Hepatocyte (in vitro differentiated cells): ENCODE data around the gene FBXO27. TPM values are rescaled to one million over a fixed set of nuclear protein-coding genes. Genes with fewer than 3 reads are reported as not detected.

Experiments used
- DNase-seq: peaks from one replicate; pipeline ENCODE4 v3.0.0-alpha.2; 2016; ENCODE audit warnings: low spot score
- H2AFZ ChIP-seq: fragments of 200-600 bp; sonication (generic); 2 replicates; pipeline ENCODE4 v1.6.0; 2016; ENCODE audit warnings: antibody characterized with exemption, mild to moderate bottlenecking
- H3K27ac ChIP-seq: fragments of 200-600 bp; sonication (generic); 2 replicates; pipeline ENCODE4 v1.5.1; 2016; ENCODE audit warnings: mild to moderate bottlenecking
- H3K27me3 ChIP-seq: fragments of 200-600 bp; sonication (generic); 2 replicates; pipeline ENCODE4 v1.6.1; 2016
- H3K36me3 ChIP-seq: fragments of 200-600 bp; sonication (generic); replicated peaks from 2 replicates; pipeline ENCODE4 v1.5.1; 2016; ENCODE audit warnings: low read depth; ENCODE audit not compliant: insufficient read depth
- H3K4me1 ChIP-seq: fragments of 200-600 bp; sonication (generic); 2 replicates; pipeline ENCODE4 v1.5.1; 2016; ENCODE audit warnings: mild to moderate bottlenecking, moderate library complexity; ENCODE audit not compliant: insufficient read depth
- H3K4me2 ChIP-seq: fragments of 200-600 bp; sonication (generic); 2 replicates; pipeline ENCODE4 v1.6.0; 2016
- H3K4me3 ChIP-seq: fragments of 200-600 bp; sonication (generic); 2 replicates; pipeline ENCODE4 v1.5.1; 2016; ENCODE audit warnings: mild to moderate bottlenecking
- H3K79me2 ChIP-seq: fragments of 200-600 bp; sonication (generic); 2 replicates; pipeline ENCODE4 v1.6.0; 2017; ENCODE audit warnings: mild to moderate bottlenecking
- H3K9me2 ChIP-seq: fragments of 200-600 bp; sonication (generic); replicated peaks from 2 replicates; pipeline ENCODE4 v1.6.0; 2017; ENCODE audit warnings: mild to moderate bottlenecking; ENCODE audit not compliant: insufficient read depth
- H3K9me3 ChIP-seq: fragments of 200-600 bp; sonication (generic); 2 replicates; pipeline ENCODE4 v1.5.1; 2016; ENCODE audit warnings: low read depth, mild to moderate bottlenecking
- H4K20me1 ChIP-seq: fragments of 200-600 bp; sonication (generic); 2 replicates; pipeline ENCODE4 v1.6.0; 2016; ENCODE audit warnings: mild to moderate bottlenecking; ENCODE audit not compliant: insufficient read depth, poor library complexity, severe bottlenecking
- CTCF ChIP-seq: fragments of 200-600 bp; sonication (generic); IDR thresholded peaks from 2 replicates; pipeline ENCODE4 v1.5.1; 2016; ENCODE audit warnings: antibody characterized with exemption, mild to moderate bottlenecking; ENCODE audit not compliant: poor library complexity
- EZH2 ChIP-seq: fragments of 200-600 bp; sonication (generic); IDR thresholded peaks from 2 replicates; pipeline ENCODE4 v1.6.1; 2016; ENCODE audit warnings: antibody characterized with exemption, mild to moderate bottlenecking, borderline replicate concordance
- EZH2phosphoT487 ChIP-seq: fragments of 200-600 bp; sonication (generic); IDR thresholded peaks from one replicate; pipeline ENCODE4 v1.6.1; 2018; ENCODE audit warnings: antibody characterized with exemption, mild to moderate bottlenecking, low read depth, moderate library complexity; ENCODE audit not compliant: unreplicated experiment, severe bottlenecking
- WGBS: methylation state at CpG from one replicate; pipeline ENCODE4 v1.1.6; 2016; ENCODE audit warnings: low lambda C conversion rate; ENCODE audit errors: missing lambda C conversion rate; 5-methylcytosine and 5-hydroxymethylcytosine counted together
- polyA plus RNA-seq: library from polyadenylated mRNA; unstranded; fragments of >200 nt; fragmentation: Nextera tagmentation; extraction: Ambion mirVana; gene quantifications from 2 replicates; pipeline ENCODE4 v1.2.1, GENCODE V29; 2016
- total RNA-seq: library from RNA; depleted of rRNA; stranded (reverse); fragments of >200 nt; gene quantifications from 2 replicates; pipeline ENCODE4 v1.2.3, GENCODE V29; 2014

FBXO27 gene
- total and polyA plus RNA-seq, 2 experiments from 2014 or later = 6.7 to 11.0 TPM

DNA sequence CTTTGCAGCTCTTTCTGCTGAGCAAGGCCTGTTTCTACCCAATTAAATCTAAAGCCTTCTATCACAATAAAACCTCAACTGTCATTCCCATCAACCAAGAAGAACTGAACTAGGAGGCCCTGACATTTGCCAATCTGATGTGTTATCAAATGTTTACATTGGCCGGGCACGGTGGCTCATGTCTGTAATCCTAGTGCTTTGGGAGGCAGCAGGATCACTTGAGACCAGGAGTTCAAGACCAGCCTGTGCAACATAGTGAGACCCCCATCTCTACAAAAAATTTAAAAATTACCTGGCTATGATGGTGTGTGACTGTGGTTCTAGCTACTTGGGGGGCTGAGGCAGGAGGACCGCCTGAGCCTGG, 54.0 kb downstream of the FBXO27 start:
- H2AFZ ChIP-seq = no peak overlapping the region
- H3K27ac ChIP-seq = peak overlapping the region; percentile 99

DNA sequence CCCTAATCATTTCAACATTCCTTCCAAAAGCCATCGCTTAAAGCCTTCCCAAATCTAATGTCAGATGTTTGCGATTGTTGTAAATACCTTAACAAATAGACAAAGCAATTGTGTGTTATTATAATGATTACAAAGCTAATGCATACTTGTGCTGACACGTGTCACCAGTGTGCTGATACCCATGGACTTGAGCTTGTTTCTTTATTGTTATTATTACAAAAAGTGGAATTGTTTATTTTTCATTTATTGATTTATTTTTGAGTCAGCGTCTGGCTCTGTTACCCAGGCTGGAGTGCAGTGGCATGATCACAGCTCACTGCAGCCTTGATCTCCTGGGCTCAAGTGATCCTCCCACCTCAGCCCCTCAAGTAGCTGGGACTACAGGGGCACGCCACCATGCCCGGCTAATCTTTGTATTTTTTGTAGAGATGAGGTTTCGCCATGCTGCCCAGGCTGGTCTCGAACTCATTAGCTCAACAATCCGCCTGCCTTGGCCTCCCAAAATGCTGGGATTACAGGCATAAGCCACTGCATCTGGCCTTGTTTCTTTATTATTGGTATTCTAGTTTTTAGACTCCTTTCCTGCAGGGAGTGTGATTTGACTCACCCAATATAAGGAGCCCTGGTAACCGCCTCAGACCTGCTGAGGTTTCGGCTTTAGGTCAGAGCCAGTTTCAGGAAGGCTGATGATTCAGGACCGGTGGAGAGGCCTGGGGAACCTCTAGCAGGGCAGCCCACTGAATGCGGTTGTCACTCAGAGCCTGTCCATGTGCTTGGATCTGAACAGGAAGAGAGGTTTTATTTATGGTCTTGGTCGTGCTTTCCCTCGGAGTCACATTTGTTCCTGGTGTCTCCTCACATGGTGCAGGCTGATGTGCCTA, 54.7 kb downstream of the FBXO27 start:
- 62% methylated on average over 15 of the region's 15 CpGs for WGBS
- Histone ChIP-seq H3K4me3 (no peak overlapping the region), H3K4me1 (peaks cover 24% of the 10 kb centered on the region), H3K27me3 (no peaks in the 10 kb centered on the region), H2AFZ (no peak overlapping the region), H3K79me2 (peaks cover 20% of the 10 kb centered on the region), H3K4me2 (peak overlapping the region; percentile 79), H3K36me3 (no peaks in the 10 kb centered on the region), H3K27ac (peak overlapping the region; percentile 99), H4K20me1 (no peaks in the 10 kb centered on the region), H3K9me2 (no peaks in the 10 kb centered on the region), H3K9me3 (no peaks in the 10 kb centered on the region)
- peak; percentile 53 for DNase-seq
- no peak for TF ChIP-seq EZH2phosphoT487
- TF ChIP-seq EZH2 = no peak
- no peak for TF ChIP-seq CTCF

More for the DNA sequence above, 54.0 kb downstream of the FBXO27 start:
- Histone ChIP-seq H3K27me3 (no peaks in the 10 kb centered on the region), H3K79me2 (peaks cover 13% of the 10 kb centered on the region), H4K20me1 (no peaks in the 10 kb centered on the region), H3K9me3 (no peaks in the 10 kb centered on the region), H3K4me2 (no peak overlapping the region), H3K9me2 (no peaks in the 10 kb centered on the region), H3K4me1 (peaks cover 24% of the 10 kb centered on the region), H3K4me3 (no peak overlapping the region), H3K36me3 (no peaks in the 10 kb centered on the region)
- no peak for TF ChIP-seq CTCF
- TF ChIP-seq EZH2 = no peak
- TF ChIP-seq EZH2phosphoT487 = no peak
- DNase-seq = no peak
- 43% methylated on average over 3 of the region's 3 CpGs for WGBS

- H3K27me3 ChIP-seq = no peaks in the 10 kb centered on the region
- H3K27ac ChIP-seq = peak overlapping the region; percentile 99
- no peaks in the 10 kb centered on the region for H3K9me2 ChIP-seq
- H3K4me3 ChIP-seq = peak overlapping the region; percentile 4
- H4K20me1 ChIP-seq = no peaks in the 10 kb centered on the region
- H3K79me2 ChIP-seq = peaks cover 38% of the 10 kb centered on the region
- no peaks in the 10 kb centered on the region for H3K36me3 ChIP-seq
- H3K4me1 ChIP-seq = peaks cover 24% of the 10 kb centered on the region
- H3K4me2 ChIP-seq = peak overlapping the region; percentile 79
- TF ChIP-seq EZH2phosphoT487 = no peak
- no peak for TF ChIP-seq EZH2
- no peak for TF ChIP-seq CTCF
- peak overlapping the region; percentile 55 for H2AFZ ChIP-seq
- DNase-seq = peak; percentile 70
- H3K9me3 ChIP-seq = no peaks in the 10 kb centered on the region
- 8% methylated on average over 8 of the region's 22 CpGs for WGBS
Observed at GRCh38 chr19:38975861-38976271, 56.5 kb downstream of the FBXO27 start.
